ENCODE results near the gene SELPLG.

GRCh38 chr12:108653082-108653516 is 19.4 kb upstream of the SELPLG start:
- TF ChIP-seq CTCF (IDR thresholded peaks at IDR 0.05) (no peak), POLR2A (IDR thresholded peaks at IDR 0.05) (no peak)

All from Peyer's patch (tissue), 4 donors.